ENCODE results near the gene ZNF579. TPM values are rescaled to one million over a fixed set of nuclear protein-coding genes. Genes with fewer than 3 reads are reported as not detected.

ZNF579 gene
- total RNA-seq, 1 donor from 2014 or later, result 12.7 TPM

GRCh38 chr19:55623130-55623529 is 42.5 kb upstream of the ZNF579 start:
- intact Hi-C loops (cut with DNase I), result no loop called here
- no peak for DNase-seq
- H3K27ac ChIP-seq, result no peak overlapping the region
- H3K4me1 ChIP-seq, result peaks cover 41% of the 10 kb centered on the region
- H3K27me3 ChIP-seq (ENCODE audit: low read depth), result no peaks in the 10 kb centered on the region
- no peak overlapping the region for H3K4me3 ChIP-seq
- H3K9me3 ChIP-seq, result no peaks in the 10 kb centered on the region
- ATAC-seq, result no peak
- H3K36me3 ChIP-seq, result peaks cover 10% of the 10 kb centered on the region
- TF ChIP-seq CTCF (IDR thresholded peaks at IDR 0.05), result no peak

GRCh38 chr19:55622242-55622969 is 41.8 kb upstream of the ZNF579 start:
- no peaks in the 10 kb centered on the region for H3K9me3 ChIP-seq
- DNase-seq (no peak), ATAC-seq (no peak)
- H3K36me3 ChIP-seq, result peaks cover 16% of the 10 kb centered on the region
- H3K4me1 ChIP-seq, result peaks cover 41% of the 10 kb centered on the region
- intact Hi-C loops (cut with DNase I), result no loop called here
- TF ChIP-seq CTCF (IDR thresholded peaks at IDR 0.05), result no peak
- no peak overlapping the region for H3K4me3 ChIP-seq
- H3K27ac ChIP-seq, result no peak overlapping the region
- no peaks in the 10 kb centered on the region for H3K27me3 ChIP-seq (ENCODE audit: low read depth)

- peaks cover 23% of the 10 kb centered on the region for H3K36me3 ChIP-seq
- no peaks in the 10 kb centered on the region for H3K27me3 ChIP-seq (ENCODE audit: low read depth)
- H3K4me3 ChIP-seq, result no peak overlapping the region
- H3K9me3 ChIP-seq, result no peaks in the 10 kb centered on the region
- intact Hi-C loops (cut with DNase I), result no loop called here
- DNase-seq (no peak), ATAC-seq (no peak)
- no peak for TF ChIP-seq CTCF (IDR thresholded peaks at IDR 0.05)
- H3K4me1 ChIP-seq, result peaks cover 41% of the 10 kb centered on the region
- H3K27ac ChIP-seq, result no peak overlapping the region
These were observed 41.1 kb upstream of the ZNF579 start for GRCh38 chr19:55621673-55622231.

- no peak for DNase-seq
- H3K4me1 ChIP-seq, result peaks cover 41% of the 10 kb centered on the region
- intact Hi-C loops (cut with DNase I), result no loop called here
- no peak for ATAC-seq
- no peaks in the 10 kb centered on the region for H3K9me3 ChIP-seq
- no peak overlapping the region for H3K27ac ChIP-seq
- H3K4me3 ChIP-seq, result no peak overlapping the region
- TF ChIP-seq CTCF (IDR thresholded peaks at IDR 0.05), result no peak
- H3K27me3 ChIP-seq (ENCODE audit: low read depth), result no peaks in the 10 kb centered on the region
- H3K36me3 ChIP-seq, result peaks cover 28% of the 10 kb centered on the region
These were observed 40.6 kb upstream of the ZNF579 start for GRCh38 chr19:55621205-55621672.

GRCh38 chr19:55620410-55621204 is 40.0 kb upstream of the ZNF579 start:
- Histone ChIP-seq H3K9me3 (no peaks in the 10 kb centered on the region), H3K36me3 (peaks cover 34% of the 10 kb centered on the region), H3K27ac (no peak overlapping the region), H3K4me1 (peaks cover 41% of the 10 kb centered on the region), H3K4me3 (no peak overlapping the region), H3K27me3 (ENCODE audit: low read depth) (no peaks in the 10 kb centered on the region)
- no peak for TF ChIP-seq CTCF (IDR thresholded peaks at IDR 0.05)
- DNase-seq (no peak), ATAC-seq (no peak)
- intact Hi-C loops (cut with DNase I), result no loop called here
